ENCODE results near the gene GRAMD4. TPM values are rescaled to one million over a fixed set of nuclear protein-coding genes. Genes with fewer than 3 reads are reported as not detected.

GRAMD4 gene
- total RNA-seq, 1 experiment from 2014 or later, result 23.4 TPM

- H3K36me3 ChIP-seq (ENCODE audit: control insufficient read depth, insufficient read depth, low read length), result no peaks in the 10 kb centered on the region
- ChIA-PET POLR2A (no interaction called here), CTCF (no interaction called here)
- peaks cover 12% of the 10 kb centered on the region for H3K4me1 ChIP-seq
- DNase-seq, result no peak
- no TSS peak for BruUV-seq (replicated peaks)
- no peaks in the 10 kb centered on the region for H3K27me3 ChIP-seq (replicated peaks; ENCODE audit: control insufficient read depth, insufficient read depth, low read length)
- intact Hi-C loops (cut with micrococcal nuclease; ENCODE audit: unreplicated experiment), result no loop called here
- no peaks in the 10 kb centered on the region for H3K9me3 ChIP-seq
- no peak overlapping the region for H3K27ac Mint-ChIP-seq (ENCODE audit: unreplicated experiment)
- H3K4me3 Mint-ChIP-seq (ENCODE audit: unreplicated experiment), result no peak overlapping the region
- H3K36me3 Mint-ChIP-seq (ENCODE audit: insufficient read depth, unreplicated experiment), result no peaks in the 10 kb centered on the region
- H3K9me3 Mint-ChIP-seq (ENCODE audit: unreplicated experiment), result no peaks in the 10 kb centered on the region
- H3K4me3 ChIP-seq (ENCODE audit: low read depth, low read length), result no peak overlapping the region
- H3K27me3 Mint-ChIP-seq (ENCODE audit: insufficient read depth, unreplicated experiment), result no peaks in the 10 kb centered on the region
- TF ChIP-seq, protein P1, sequence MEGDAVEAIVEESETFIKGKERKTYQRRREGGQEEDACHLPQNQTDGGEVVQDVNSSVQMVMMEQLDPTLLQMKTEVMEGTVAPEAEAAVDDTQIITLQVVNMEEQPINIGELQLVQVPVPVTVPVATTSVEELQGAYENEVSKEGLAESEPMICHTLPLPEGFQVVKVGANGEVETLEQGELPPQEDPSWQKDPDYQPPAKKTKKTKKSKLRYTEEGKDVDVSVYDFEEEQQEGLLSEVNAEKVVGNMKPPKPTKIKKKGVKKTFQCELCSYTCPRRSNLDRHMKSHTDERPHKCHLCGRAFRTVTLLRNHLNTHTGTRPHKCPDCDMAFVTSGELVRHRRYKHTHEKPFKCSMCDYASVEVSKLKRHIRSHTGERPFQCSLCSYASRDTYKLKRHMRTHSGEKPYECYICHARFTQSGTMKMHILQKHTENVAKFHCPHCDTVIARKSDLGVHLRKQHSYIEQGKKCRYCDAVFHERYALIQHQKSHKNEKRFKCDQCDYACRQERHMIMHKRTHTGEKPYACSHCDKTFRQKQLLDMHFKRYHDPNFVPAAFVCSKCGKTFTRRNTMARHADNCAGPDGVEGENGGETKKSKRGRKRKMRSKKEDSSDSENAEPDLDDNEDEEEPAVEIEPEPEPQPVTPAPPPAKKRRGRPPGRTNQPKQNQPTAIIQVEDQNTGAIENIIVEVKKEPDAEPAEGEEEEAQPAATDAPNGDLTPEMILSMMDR (IDR thresholded peaks at IDR 0.05; ENCODE audit: insufficient read depth in 1 of 2, low read depth in 1 of 2, low read length in 1 of 2, severe bottlenecking in 1 of 2, unreplicated experiment in 1 of 2), result no peak
- H3K4me1 Mint-ChIP-seq (ENCODE audit: low read depth, unreplicated experiment), result peaks cover 14% of the 10 kb centered on the region
These were observed 7.8 kb upstream of the GRAMD4 start for GRCh38 chr22:46612341-46612903.

DNA sequence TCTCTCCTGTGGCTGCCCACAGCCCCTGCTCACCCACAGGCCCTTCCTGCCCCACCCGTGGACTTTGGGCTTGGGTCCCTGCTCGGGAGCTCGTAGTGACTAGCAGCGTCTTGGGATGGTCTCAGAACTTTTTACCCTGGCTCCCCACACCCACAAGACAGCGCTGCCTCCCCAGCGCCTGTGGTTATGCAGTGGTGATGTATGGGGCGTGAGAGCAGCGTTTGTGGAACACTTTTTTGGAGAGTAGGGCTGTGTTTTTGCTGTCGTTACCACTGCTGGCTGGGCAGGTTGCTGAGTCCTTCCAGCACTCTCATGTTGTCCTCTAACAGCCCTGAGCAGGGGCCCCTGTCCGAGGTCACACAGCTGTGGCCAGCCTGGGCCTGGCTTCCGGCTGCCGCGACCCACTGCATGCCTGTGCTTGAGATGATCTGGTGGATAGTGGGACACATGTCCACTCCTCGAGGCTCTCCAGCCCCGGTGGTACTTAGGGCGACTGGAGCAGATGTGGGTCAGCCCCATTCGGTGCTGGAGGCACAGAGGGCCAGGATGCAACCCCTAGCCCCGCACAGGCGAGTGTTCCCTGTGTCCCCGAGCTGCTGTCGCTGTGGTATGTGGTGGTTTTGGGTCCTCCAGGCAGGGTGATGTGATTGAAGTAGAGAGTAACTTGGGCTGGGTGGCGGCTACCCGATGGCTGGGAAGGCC lies 7.1 kb upstream of the GRAMD4 start:
- no peak overlapping the region for H3K4me3 ChIP-seq (ENCODE audit: low read depth, low read length)
- H3K27me3 Mint-ChIP-seq (ENCODE audit: insufficient read depth, unreplicated experiment), result no peaks in the 10 kb centered on the region
- TF ChIP-seq, protein P1 (IDR thresholded peaks at IDR 0.05; ENCODE audit: insufficient read depth in 1 of 2, low read depth in 1 of 2, low read length in 1 of 2, severe bottlenecking in 1 of 2, unreplicated experiment in 1 of 2), result no peak
- no peaks in the 10 kb centered on the region for H3K27me3 ChIP-seq (replicated peaks; ENCODE audit: control insufficient read depth, insufficient read depth, low read length)
- no peak overlapping the region for H3K4me3 Mint-ChIP-seq (ENCODE audit: unreplicated experiment)
- intact Hi-C loops (cut with micrococcal nuclease; ENCODE audit: unreplicated experiment), result no loop called here
- ChIA-PET CTCF (interaction anchor here (0.8 kb wide), 1 partner anchor 23 kb away, joined by 3 read pairs; no protein-coding TSS in a partner anchor), POLR2A (no interaction called here)
- H3K27ac Mint-ChIP-seq (ENCODE audit: unreplicated experiment), result no peak overlapping the region
- H3K4me1 ChIP-seq, result peaks cover 12% of the 10 kb centered on the region
- H3K9me3 ChIP-seq, result no peaks in the 10 kb centered on the region
- H3K36me3 ChIP-seq (ENCODE audit: control insufficient read depth, insufficient read depth, low read length), result no peaks in the 10 kb centered on the region
- no TSS peak for BruUV-seq (replicated peaks)
- H3K4me1 Mint-ChIP-seq (ENCODE audit: low read depth, unreplicated experiment), result peaks cover 14% of the 10 kb centered on the region
- no peaks in the 10 kb centered on the region for H3K9me3 Mint-ChIP-seq (ENCODE audit: unreplicated experiment)
- no peaks in the 10 kb centered on the region for H3K36me3 Mint-ChIP-seq (ENCODE audit: insufficient read depth, unreplicated experiment)
- no peak for DNase-seq

DNA sequence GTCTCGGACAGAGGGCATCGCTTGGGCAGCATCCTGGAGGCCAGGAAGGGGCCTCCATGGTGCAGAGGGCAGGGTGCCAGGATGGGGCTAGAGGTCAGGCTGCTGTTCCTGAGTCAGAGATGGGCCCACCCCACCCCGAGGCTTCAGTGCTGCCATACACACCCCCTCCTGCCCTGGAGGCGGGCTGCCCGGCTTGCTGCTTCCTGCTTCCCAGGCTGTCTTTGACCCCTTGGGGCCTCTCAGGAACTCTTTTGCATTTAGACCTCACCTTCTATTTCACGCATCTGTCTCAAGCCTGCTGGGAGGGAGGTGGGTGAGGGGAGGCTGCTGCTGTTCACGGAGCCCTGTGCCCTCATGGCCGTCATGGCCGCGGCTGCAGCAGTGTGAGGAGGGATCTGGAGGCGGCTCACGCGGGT lies 6.6 kb upstream of the GRAMD4 start:
- no peak overlapping the region for H3K4me3 ChIP-seq (ENCODE audit: low read depth, low read length)
- H3K9me3 Mint-ChIP-seq (ENCODE audit: unreplicated experiment), result no peaks in the 10 kb centered on the region
- intact Hi-C loops (cut with micrococcal nuclease; ENCODE audit: unreplicated experiment), result no loop called here

More for the DNA sequence above, 6.6 kb upstream of the GRAMD4 start:
- no peaks in the 10 kb centered on the region for H3K27me3 ChIP-seq (replicated peaks; ENCODE audit: control insufficient read depth, insufficient read depth, low read length)
- TF ChIP-seq, protein P1 (IDR thresholded peaks at IDR 0.05; ENCODE audit: insufficient read depth in 1 of 2, low read depth in 1 of 2, low read length in 1 of 2, severe bottlenecking in 1 of 2, unreplicated experiment in 1 of 2), result no peak
- H3K4me1 ChIP-seq, result peaks cover 12% of the 10 kb centered on the region
- Mint-ChIP-seq H3K27ac (ENCODE audit: unreplicated experiment) (no peak overlapping the region), H3K36me3 (ENCODE audit: insufficient read depth, unreplicated experiment) (no peaks in the 10 kb centered on the region), H3K4me1 (ENCODE audit: low read depth, unreplicated experiment) (peaks cover 14% of the 10 kb centered on the region), H3K27me3 (ENCODE audit: insufficient read depth, unreplicated experiment) (no peaks in the 10 kb centered on the region), H3K4me3 (ENCODE audit: unreplicated experiment) (no peak overlapping the region)
- POLR2A ChIA-PET, result no interaction called here
- DNase-seq, result no peak
- H3K36me3 ChIP-seq (ENCODE audit: control insufficient read depth, insufficient read depth, low read length), result no peaks in the 10 kb centered on the region
- no peaks in the 10 kb centered on the region for H3K9me3 ChIP-seq
- CTCF ChIA-PET, result interaction anchor here (0.8 kb wide), 1 partner anchor 22 kb away, joined by 3 read pairs; no protein-coding TSS in a partner anchor
- BruUV-seq (replicated peaks), result no TSS peak

All from Caco-2 (cell line).